Measurements from ENCODE around the gene TNFRSF12A. TPM values are rescaled to one million over a fixed set of nuclear protein-coding genes. Genes with fewer than 3 reads are reported as not detected.

TNFRSF12A gene
- total and polyA plus RNA-seq, 10 of the 15 experiments (the other 5 are each of a cell fraction or from before 2014, with no cell fraction given): 0.35 to 1.7 (median 1.2) TPM; not detected in 2

DNA sequence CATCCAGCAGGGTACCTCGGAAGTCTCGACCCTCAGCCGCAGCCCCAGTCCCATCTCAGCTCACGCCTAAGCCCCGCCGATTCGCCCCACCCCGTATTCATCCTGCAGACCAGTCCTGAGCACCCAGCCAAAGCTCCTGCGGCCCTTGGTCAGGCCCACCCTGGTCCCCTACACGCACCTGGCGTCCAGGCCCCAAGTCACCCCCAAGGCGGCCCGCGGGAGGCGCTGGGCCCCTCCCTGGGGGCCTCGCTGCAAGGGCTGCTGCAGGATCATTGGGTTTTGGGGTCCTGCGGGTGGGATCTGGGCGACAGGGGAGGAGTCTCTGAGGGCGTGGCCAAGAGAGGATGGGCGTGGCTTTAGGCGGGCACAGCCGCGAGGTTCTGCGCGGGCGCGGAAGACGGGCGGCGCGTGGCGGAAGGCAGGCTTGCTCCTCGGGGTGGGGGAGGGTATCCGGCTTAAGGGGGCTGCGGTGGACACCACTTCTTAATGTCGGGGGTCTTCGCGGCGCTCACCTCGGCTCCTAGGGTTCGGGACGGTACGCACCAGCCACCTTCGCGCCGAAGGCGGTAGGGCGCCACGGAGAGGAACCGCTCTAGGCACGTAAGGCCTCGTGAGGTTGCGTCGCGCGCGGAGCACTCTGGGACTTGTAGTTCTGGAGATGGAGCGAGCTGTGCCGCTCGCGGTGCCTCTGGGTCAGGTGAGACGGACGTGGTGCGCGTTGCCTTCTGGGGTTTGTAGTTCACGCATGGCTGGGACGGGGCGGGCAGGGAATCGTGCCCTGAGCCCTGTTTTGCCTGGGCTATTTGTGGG is 3.7 kb downstream of the TNFRSF12A start, which contains the start of the genes HCFC1R1 and THOC6 (continued):
- TF ChIP-seq GATAD2B (conservative IDR thresholded peaks at IDR 0.05; ENCODE audit: low read depth) (0 out of 2 replicates have a peak, but pooled peaks have one; percentile 48), KLF5 (IDR thresholded peaks at IDR 0.05; ENCODE audit: partially characterized antibody) (peak; percentile 34), NFYA (IDR thresholded peaks at IDR 0.05; ENCODE audit: borderline replicate concordance, low read depth, low read length) (no peak), PML (IDR thresholded peaks at IDR 0.05; ENCODE audit: low read length) (peak; percentile 70; the same call in 1 of the 2 replicates), RELA (IDR thresholded peaks at IDR 0.05; ENCODE audit: borderline replicate concordance, partially characterized antibody) (peak; percentile 77), DPF2 (IDR thresholded peaks at IDR 0.05) (0 out of 2 replicates have a peak, but pooled peaks have one; percentile 36), ZNF217 (IDR thresholded peaks at IDR 0.05) (no peak), NR2F1 (conservative IDR thresholded peaks at IDR 0.05) (no peak; the same call in 1 of the 2 replicates), LARP7 (IDR thresholded peaks at IDR 0.05) (peak; percentile 95), SMARCA5 (IDR thresholded peaks at IDR 0.05) (0 out of 2 replicates have a peak, but pooled peaks have one; percentile 32), TCF12 (IDR thresholded peaks at IDR 0.05; ENCODE audit: low read depth, low read length) (peak; percentile 44; the same call in 1 of the 2 replicates), HDGF (IDR thresholded peaks at IDR 0.05) (peak; percentile 84), BACH1 (IDR thresholded peaks at IDR 0.05; ENCODE audit: borderline replicate concordance) (peak; percentile 71; the same call in 1 of the 2 replicates), CHD2 (IDR thresholded peaks at IDR 0.05; ENCODE audit: borderline replicate concordance, low read depth, low read length) (peak; percentile 96)
- TF ChIP-seq, protein P1, sequence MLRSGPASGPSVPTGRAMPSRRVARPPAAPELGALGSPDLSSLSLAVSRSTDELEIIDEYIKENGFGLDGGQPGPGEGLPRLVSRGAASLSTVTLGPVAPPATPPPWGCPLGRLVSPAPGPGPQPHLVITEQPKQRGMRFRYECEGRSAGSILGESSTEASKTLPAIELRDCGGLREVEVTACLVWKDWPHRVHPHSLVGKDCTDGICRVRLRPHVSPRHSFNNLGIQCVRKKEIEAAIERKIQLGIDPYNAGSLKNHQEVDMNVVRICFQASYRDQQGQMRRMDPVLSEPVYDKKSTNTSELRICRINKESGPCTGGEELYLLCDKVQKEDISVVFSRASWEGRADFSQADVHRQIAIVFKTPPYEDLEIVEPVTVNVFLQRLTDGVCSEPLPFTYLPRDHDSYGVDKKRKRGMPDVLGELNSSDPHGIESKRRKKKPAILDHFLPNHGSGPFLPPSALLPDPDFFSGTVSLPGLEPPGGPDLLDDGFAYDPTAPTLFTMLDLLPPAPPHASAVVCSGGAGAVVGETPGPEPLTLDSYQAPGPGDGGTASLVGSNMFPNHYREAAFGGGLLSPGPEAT (IDR thresholded peaks at IDR 0.05; ENCODE audit: low read depth): peak; percentile 72; the same call in 1 of the 2 replicates
- TF ChIP-seq, protein P2, sequence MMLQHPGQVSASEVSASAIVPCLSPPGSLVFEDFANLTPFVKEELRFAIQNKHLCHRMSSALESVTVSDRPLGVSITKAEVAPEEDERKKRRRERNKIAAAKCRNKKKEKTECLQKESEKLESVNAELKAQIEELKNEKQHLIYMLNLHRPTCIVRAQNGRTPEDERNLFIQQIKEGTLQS (IDR thresholded peaks at IDR 0.05; ENCODE audit: borderline replicate concordance, extremely low read depth, low read depth, low read length): peak; percentile 84; the same call in 1 of the 2 replicates
- TF ChIP-seq, protein P3, sequence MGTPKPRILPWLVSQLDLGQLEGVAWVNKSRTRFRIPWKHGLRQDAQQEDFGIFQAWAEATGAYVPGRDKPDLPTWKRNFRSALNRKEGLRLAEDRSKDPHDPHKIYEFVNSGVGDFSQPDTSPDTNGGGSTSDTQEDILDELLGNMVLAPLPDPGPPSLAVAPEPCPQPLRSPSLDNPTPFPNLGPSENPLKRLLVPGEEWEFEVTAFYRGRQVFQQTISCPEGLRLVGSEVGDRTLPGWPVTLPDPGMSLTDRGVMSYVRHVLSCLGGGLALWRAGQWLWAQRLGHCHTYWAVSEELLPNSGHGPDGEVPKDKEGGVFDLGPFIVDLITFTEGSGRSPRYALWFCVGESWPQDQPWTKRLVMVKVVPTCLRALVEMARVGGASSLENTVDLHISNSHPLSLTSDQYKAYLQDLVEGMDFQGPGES (IDR thresholded peaks at IDR 0.05): no peak; the same call in 1 of the 2 replicates
- TF ChIP-seq, protein P4, sequence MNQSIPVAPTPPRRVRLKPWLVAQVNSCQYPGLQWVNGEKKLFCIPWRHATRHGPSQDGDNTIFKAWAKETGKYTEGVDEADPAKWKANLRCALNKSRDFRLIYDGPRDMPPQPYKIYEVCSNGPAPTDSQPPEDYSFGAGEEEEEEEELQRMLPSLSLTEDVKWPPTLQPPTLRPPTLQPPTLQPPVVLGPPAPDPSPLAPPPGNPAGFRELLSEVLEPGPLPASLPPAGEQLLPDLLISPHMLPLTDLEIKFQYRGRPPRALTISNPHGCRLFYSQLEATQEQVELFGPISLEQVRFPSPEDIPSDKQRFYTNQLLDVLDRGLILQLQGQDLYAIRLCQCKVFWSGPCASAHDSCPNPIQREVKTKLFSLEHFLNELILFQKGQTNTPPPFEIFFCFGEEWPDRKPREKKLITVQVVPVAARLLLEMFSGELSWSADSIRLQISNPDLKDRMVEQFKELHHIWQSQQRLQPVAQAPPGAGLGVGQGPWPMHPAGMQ (IDR thresholded peaks at IDR 0.05; ENCODE audit: borderline replicate concordance): no peak
- TF ChIP-seq, protein P5, sequence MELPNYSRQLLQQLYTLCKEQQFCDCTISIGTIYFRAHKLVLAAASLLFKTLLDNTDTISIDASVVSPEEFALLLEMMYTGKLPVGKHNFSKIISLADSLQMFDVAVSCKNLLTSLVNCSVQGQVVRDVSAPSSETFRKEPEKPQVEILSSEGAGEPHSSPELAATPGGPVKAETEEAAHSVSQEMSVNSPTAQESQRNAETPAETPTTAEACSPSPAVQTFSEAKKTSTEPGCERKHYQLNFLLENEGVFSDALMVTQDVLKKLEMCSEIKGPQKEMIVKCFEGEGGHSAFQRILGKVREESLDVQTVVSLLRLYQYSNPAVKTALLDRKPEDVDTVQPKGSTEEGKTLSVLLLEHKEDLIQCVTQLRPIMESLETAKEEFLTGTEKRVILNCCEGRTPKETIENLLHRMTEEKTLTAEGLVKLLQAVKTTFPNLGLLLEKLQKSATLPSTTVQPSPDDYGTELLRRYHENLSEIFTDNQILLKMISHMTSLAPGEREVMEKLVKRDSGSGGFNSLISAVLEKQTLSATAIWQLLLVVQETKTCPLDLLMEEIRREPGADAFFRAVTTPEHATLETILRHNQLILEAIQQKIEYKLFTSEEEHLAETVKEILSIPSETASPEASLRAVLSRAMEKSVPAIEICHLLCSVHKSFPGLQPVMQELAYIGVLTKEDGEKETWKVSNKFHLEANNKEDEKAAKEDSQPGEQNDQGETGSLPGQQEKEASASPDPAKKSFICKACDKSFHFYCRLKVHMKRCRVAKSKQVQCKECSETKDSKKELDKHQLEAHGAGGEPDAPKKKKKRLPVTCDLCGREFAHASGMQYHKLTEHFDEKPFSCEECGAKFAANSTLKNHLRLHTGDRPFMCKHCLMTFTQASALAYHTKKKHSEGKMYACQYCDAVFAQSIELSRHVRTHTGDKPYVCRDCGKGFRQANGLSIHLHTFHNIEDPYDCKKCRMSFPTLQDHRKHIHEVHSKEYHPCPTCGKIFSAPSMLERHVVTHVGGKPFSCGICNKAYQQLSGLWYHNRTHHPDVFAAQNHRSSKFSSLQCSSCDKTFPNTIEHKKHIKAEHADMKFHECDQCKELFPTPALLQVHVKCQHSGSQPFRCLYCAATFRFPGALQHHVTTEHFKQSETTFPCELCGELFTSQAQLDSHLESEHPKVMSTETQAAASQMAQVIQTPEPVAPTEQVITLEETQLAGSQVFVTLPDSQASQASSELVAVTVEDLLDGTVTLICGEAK (IDR thresholded peaks at IDR 0.05; ENCODE audit: borderline replicate concordance): peak; percentile 81; the same call in 1 of the 2 replicates
